GM15510 (cell line): Measurements from ENCODE around the gene GRHPR.

Experiments used
- POLR2A ChIP-seq: IDR thresholded peaks from 3 replicates; pipeline ENCODE4 v1.6.1; 2011; ENCODE audit warnings: borderline replicate concordance; ENCODE audit not compliant: insufficient read length; ENCODE audit errors: extremely low read depth

The GRHPR gene

DNA sequence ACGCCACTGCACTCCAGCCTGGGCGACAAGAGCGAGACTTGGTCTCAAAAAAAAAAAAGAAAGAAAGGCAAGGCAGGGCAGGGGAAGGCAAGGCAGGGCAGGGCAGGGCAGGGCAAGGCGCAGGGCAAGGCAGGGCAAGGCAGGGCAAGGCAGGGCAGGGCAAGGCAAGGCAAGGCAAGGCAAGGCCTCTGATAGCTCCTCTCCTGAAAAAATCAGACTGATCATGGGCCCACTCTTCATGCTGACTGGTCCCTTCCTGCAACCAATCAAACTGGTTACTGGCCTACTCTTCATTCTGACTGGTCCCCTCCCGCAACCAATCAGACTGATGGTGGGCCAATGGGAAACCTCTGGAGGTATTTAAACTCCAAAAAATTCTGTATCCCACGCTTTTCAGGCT lies 46.1 kb downstream of the GRHPR start:
- no peak for TF ChIP-seq POLR2A

- TF ChIP-seq POLR2A = no peak
Observed at GRCh38 chr9:37471942-37472684, 49.6 kb downstream of the GRHPR start.

- TF ChIP-seq POLR2A = no peak
Observed at GRCh38 chr9:37474438-37474837, 51.9 kb downstream of the GRHPR start.

- no peak for TF ChIP-seq POLR2A
Observed at GRCh38 chr9:37476930-37477329, 54.4 kb downstream of the GRHPR start.

- TF ChIP-seq POLR2A = no peak
Observed at GRCh38 chr9:37480759-37481158, 58.3 kb downstream of the GRHPR start.

GRCh38 chr9:37485389-37486255 lies 63.1 kb downstream of the GRHPR start, which contains the start of gene POLR1E:
Gene POLR1E (plus strand): TSS chr9:37485948. CDS start chr9:37486048, 100 bp downstream.
- TF ChIP-seq POLR2A = peak; percentile 90

DNA sequence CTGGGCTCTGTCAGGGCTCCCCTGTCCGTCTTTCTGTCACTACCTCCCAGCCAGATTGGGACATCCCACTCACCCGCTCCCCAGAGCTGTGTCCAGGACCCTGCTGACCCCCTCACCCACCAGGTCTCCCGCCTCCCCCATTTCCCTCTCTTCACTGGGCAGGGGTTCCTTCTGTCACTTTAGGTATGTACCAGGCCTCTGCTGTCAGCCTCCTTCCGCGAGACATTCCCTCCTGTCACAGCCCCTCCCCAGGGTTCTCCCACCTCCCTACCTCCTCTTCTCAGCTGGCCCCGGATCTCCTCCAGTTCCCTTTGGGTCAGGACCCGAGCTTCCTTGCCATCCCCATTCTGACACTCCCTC lies 63.7 kb downstream of the GRHPR start:
- no peak for TF ChIP-seq POLR2A
